ENCODE measurements around the gene ATAT1. TPM values are rescaled to one million over a fixed set of nuclear protein-coding genes. Genes with fewer than 3 reads are reported as not detected.
A peak's percentile ranks its signal among the peaks of the same experiment; 100 is the strongest.

ATAT1 gene
- total and polyA plus RNA-seq, 9 of the 15 experiments (the other 6 are each of a cell fraction or from before 2014, with no cell fraction given): 0.65 to 5.8 (median 1.6) TPM

DNA sequence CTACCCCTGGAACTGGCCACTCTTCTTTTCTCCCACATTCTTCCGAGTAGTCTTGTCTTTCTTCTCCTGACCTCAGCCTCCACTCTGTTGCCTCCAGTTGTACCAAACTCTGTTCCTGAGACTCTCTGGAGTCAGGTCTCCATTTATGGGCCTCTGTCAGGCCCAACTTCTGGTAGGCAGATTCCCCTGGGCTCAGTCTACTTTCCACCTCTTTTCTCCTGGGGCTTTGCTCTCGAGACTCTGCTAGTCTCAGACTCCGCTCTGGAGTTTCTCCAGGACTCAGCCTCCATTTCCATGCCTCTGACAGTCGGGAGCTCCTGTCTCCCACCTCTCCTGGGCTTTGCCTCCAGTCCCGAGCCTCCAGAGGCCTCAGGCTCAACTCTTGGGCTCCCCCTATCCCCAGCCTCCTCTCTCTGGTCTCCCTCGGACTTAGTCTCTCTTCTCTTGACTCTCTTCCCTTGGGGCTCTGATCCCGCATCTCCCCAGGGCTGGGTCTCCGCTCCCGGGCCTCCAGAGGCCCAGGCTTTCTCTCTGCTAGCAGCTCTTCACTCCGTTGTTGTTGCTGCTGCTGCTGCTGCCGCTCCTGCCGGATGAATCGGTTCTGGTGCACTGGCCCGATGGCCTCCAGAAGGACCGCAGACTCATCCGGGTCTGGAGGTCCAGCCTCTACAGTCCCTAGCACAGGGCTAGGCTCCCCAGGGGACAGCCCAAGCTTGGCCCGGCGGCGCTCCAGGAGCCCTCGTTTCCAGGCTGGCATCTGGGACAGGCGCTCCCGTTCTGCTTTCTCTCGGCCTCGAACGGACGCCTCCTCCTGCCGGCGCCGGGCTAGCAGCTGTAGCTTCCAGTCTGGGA, 58.7 kb downstream of the ATAT1 start (continued):
- TF ChIP-seq, protein P1, sequence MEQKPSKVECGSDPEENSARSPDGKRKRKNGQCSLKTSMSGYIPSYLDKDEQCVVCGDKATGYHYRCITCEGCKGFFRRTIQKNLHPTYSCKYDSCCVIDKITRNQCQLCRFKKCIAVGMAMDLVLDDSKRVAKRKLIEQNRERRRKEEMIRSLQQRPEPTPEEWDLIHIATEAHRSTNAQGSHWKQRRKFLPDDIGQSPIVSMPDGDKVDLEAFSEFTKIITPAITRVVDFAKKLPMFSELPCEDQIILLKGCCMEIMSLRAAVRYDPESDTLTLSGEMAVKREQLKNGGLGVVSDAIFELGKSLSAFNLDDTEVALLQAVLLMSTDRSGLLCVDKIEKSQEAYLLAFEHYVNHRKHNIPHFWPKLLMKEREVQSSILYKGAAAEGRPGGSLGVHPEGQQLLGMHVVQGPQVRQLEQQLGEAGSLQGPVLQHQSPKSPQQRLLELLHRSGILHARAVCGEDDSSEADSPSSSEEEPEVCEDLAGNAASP (IDR thresholded peaks at IDR 0.05): no peak
- TF ChIP-seq ZNF445 (CRISPR knock-in tag; IDR thresholded peaks at IDR 0.05; ENCODE audit: low read depth) (no peak), MLLT1 (IDR thresholded peaks at IDR 0.05) (peak; percentile 42 to 55; a peak in 2 of 4 replicates), KDM1A (IDR thresholded peaks at IDR 0.05) (no peak), ERF (CRISPR knock-in tag; IDR thresholded peaks at IDR 0.05) (no peak), ARID3A (IDR thresholded peaks at IDR 0.05; ENCODE audit: borderline replicate concordance, low read depth, low read length) (no peak), ZNF436 (CRISPR knock-in tag; IDR thresholded peaks at IDR 0.05) (peak; percentile 85), ZNF282 (CRISPR knock-in tag; IDR thresholded peaks at IDR 0.05) (no peak), BCOR (IDR thresholded peaks at IDR 0.05) (no peak), HEY1 (CRISPR knock-in tag; IDR thresholded peaks at IDR 0.05; ENCODE audit: borderline replicate concordance) (no peak), MNT (conservative IDR thresholded peaks at IDR 0.05) (no peak), SAP30 (IDR thresholded peaks at IDR 0.05; ENCODE audit: borderline replicate concordance, insufficient read depth, low read depth, low read length, poor library complexity, severe bottlenecking) (peak; percentile 25), ADNP (tag; IDR thresholded peaks at IDR 0.05) (no peak), ZNF668 (CRISPR knock-in tag; IDR thresholded peaks at IDR 0.05) (no peak), KLF13 (tag; IDR thresholded peaks at IDR 0.05; ENCODE audit: borderline replicate concordance, low read depth) (no peak), ZNF277 (CRISPR knock-in tag; IDR thresholded peaks at IDR 0.05; ENCODE audit: borderline replicate concordance) (no peak), ZNF696 (CRISPR knock-in tag; conservative IDR thresholded peaks at IDR 0.05) (no peak), PHF20 (IDR thresholded peaks at IDR 0.05; ENCODE audit: partially characterized antibody) (no peak)
- TF ChIP-seq, protein P2, sequence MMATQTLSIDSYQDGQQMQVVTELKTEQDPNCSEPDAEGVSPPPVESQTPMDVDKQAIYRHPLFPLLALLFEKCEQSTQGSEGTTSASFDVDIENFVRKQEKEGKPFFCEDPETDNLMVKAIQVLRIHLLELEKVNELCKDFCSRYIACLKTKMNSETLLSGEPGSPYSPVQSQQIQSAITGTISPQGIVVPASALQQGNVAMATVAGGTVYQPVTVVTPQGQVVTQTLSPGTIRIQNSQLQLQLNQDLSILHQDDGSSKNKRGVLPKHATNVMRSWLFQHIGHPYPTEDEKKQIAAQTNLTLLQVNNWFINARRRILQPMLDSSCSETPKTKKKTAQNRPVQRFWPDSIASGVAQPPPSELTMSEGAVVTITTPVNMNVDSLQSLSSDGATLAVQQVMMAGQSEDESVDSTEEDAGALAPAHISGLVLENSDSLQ (IDR thresholded peaks at IDR 0.05): no peak

Data from K562 (cell line).